ENCODE measurements around the gene ZNF862. TPM values are rescaled to one million over a fixed set of nuclear protein-coding genes. Genes with fewer than 3 reads are reported as not detected.

Gene ZNF862
- total and polyA plus RNA-seq, 2 donors (not counting 1 experiment from before 2014, with no cell fraction given), result 24.1 to 33.0 TPM

DNA sequence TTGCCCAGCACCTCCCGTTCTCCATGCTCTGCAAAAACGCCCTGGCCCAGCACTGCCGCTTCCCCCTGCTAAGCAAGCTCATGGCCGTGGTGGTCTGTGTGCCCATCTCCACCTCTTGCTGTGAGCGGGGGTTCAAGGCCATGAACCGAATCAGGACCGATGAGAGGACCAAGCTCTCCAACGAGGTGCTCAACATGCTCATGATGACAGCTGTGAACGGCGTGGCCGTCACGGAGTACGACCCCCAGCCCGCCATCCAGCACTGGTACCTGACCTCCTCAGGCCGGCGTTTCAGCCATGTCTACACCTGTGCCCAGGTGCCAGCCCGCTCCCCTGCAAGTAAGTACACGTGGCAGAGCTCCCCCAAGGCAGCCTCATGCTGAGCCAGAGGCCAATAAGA is 24.0 kb downstream of the ZNF862 start:
- no peaks in the 10 kb centered on the region for H3K79me2 ChIP-seq (ENCODE audit: control insufficient read depth, insufficient read depth, low read length)
- no peaks in the 10 kb centered on the region for H3K27me3 ChIP-seq (replicated peaks in 1 of 4; ENCODE audit: control extremely low read depth in 1 of 4, control insufficient read depth in 3 of 4, insufficient read depth in 4 of 4, low read length in 3 of 4)
- H3K4me1 ChIP-seq (ENCODE audit: control insufficient read depth in 2 of 2, insufficient read depth in 2 of 2, low read length in 2 of 2), result peaks cover 9 to 13% of the 10 kb centered on the region in 2 donors
- H2AFZ ChIP-seq (ENCODE audit: insufficient read depth, low read depth, low read length, poor library complexity, severe bottlenecking), result no peak overlapping the region
- no peak overlapping the region for H3K9ac ChIP-seq (ENCODE audit: low read length)
- peaks cover 0 to 29% of the 10 kb centered on the region in 2 experiments for H3K36me3 ChIP-seq (replicated peaks in 1 of 2; ENCODE audit: control extremely low read depth in 1 of 2, control insufficient read depth in 1 of 2, extremely low read depth in 1 of 2, insufficient read depth in 2 of 2, low read length in 1 of 2)
- Mint-ChIP-seq H3K4me3 (no peak overlapping the region), H3K9me3 (ENCODE audit: insufficient read depth) (no peaks in the 10 kb centered on the region), H3K27me3 (no peaks in the 10 kb centered on the region), H3K27ac (no peak overlapping the region), H3K4me1 (peaks cover 2% of the 10 kb centered on the region)
- H4K20me1 ChIP-seq (ENCODE audit: control insufficient read depth, insufficient read depth, low read length, poor library complexity, severe bottlenecking), result no peaks in the 10 kb centered on the region
- H3K27ac ChIP-seq (ENCODE audit: low read length in 2 of 2), result no peak overlapping the region
- no peaks in the 10 kb centered on the region for H3K9me3 ChIP-seq (ENCODE audit: control extremely low read depth in 1 of 3, control insufficient read depth in 2 of 3, insufficient read depth in 1 of 3, low read length in 2 of 3)
- WGBS (ENCODE audit: insufficient coverage), result 93% methylated on average over 18 of the region's 18 CpGs
- ATAC-seq (ENCODE audit: low read depth) (no peak), DNase-seq (no peak)
- POLR2A ChIA-PET, result no interaction called here
- no peak overlapping the region for H3K4me2 ChIP-seq (replicated peaks; ENCODE audit: low read depth, low read length, poor library complexity, severe bottlenecking)
- CTCF ChIA-PET, result no interaction called here
- no peak overlapping the region for H3K4me3 ChIP-seq (ENCODE audit: control extremely low read depth in 1 of 5, extremely low read depth in 1 of 5, insufficient read depth in 1 of 5, low read depth in 2 of 5, low read length in 4 of 5)
- TF ChIP-seq EZH2 (IDR thresholded peaks at IDR 0.05; ENCODE audit: borderline replicate concordance, insufficient read depth, low read depth, low read length, poor library complexity, severe bottlenecking), result no peak
- TF ChIP-seq, protein P1, sequence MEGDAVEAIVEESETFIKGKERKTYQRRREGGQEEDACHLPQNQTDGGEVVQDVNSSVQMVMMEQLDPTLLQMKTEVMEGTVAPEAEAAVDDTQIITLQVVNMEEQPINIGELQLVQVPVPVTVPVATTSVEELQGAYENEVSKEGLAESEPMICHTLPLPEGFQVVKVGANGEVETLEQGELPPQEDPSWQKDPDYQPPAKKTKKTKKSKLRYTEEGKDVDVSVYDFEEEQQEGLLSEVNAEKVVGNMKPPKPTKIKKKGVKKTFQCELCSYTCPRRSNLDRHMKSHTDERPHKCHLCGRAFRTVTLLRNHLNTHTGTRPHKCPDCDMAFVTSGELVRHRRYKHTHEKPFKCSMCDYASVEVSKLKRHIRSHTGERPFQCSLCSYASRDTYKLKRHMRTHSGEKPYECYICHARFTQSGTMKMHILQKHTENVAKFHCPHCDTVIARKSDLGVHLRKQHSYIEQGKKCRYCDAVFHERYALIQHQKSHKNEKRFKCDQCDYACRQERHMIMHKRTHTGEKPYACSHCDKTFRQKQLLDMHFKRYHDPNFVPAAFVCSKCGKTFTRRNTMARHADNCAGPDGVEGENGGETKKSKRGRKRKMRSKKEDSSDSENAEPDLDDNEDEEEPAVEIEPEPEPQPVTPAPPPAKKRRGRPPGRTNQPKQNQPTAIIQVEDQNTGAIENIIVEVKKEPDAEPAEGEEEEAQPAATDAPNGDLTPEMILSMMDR (IDR thresholded peaks at IDR 0.05), result no peak
- intact Hi-C loops (cut with micrococcal nuclease), result no loop called here

- no peaks in the 10 kb centered on the region for H3K9me3 ChIP-seq (ENCODE audit: control extremely low read depth in 1 of 3, control insufficient read depth in 2 of 3, insufficient read depth in 1 of 3, low read length in 2 of 3)
- TF ChIP-seq EZH2 (IDR thresholded peaks at IDR 0.05; ENCODE audit: borderline replicate concordance, insufficient read depth, low read depth, low read length, poor library complexity, severe bottlenecking), result no peak
- TF ChIP-seq, protein P1 (IDR thresholded peaks at IDR 0.05), result no peak
- H4K20me1 ChIP-seq (ENCODE audit: control insufficient read depth, insufficient read depth, low read length, poor library complexity, severe bottlenecking), result no peaks in the 10 kb centered on the region
- H3K4me2 ChIP-seq (replicated peaks; ENCODE audit: low read depth, low read length, poor library complexity, severe bottlenecking), result no peak overlapping the region
- peaks cover 0 to 29% of the 10 kb centered on the region in 2 experiments for H3K36me3 ChIP-seq (replicated peaks in 1 of 2; ENCODE audit: control extremely low read depth in 1 of 2, control insufficient read depth in 1 of 2, extremely low read depth in 1 of 2, insufficient read depth in 2 of 2, low read length in 1 of 2)
- Mint-ChIP-seq H3K4me1 (peaks cover 6% of the 10 kb centered on the region), H3K27me3 (no peaks in the 10 kb centered on the region), H3K27ac (no peak overlapping the region), H3K9me3 (ENCODE audit: insufficient read depth) (no peaks in the 10 kb centered on the region), H3K4me3 (no peak overlapping the region)
- DNase-seq (no peak), ATAC-seq (ENCODE audit: low read depth) (no peak)
- H3K27me3 ChIP-seq (replicated peaks in 1 of 4; ENCODE audit: control extremely low read depth in 1 of 4, control insufficient read depth in 3 of 4, insufficient read depth in 4 of 4, low read length in 3 of 4), result no peaks in the 10 kb centered on the region
- no peak overlapping the region for H3K9ac ChIP-seq (ENCODE audit: low read length)
- peaks cover 11 to 17% of the 10 kb centered on the region in 2 donors for H3K4me1 ChIP-seq (ENCODE audit: control insufficient read depth in 2 of 2, insufficient read depth in 2 of 2, low read length in 2 of 2)
- WGBS (ENCODE audit: insufficient coverage), result 97% methylated on average over 4 of the region's 4 CpGs
- H2AFZ ChIP-seq (ENCODE audit: insufficient read depth, low read depth, low read length, poor library complexity, severe bottlenecking), result no peak overlapping the region
- POLR2A ChIA-PET, result no interaction called here
- H3K79me2 ChIP-seq (ENCODE audit: control insufficient read depth, insufficient read depth, low read length), result no peaks in the 10 kb centered on the region
- no peak overlapping the region for H3K27ac ChIP-seq (ENCODE audit: low read length in 2 of 2)
- CTCF ChIA-PET, result no interaction called here
- no peak overlapping the region for H3K4me3 ChIP-seq (ENCODE audit: control extremely low read depth in 1 of 5, extremely low read depth in 1 of 5, insufficient read depth in 1 of 5, low read depth in 2 of 5, low read length in 4 of 5)
- intact Hi-C loops (cut with micrococcal nuclease), result no loop called here
Measured at GRCh38 chr7:149863500-149863899, 25.3 kb downstream of the ZNF862 start.
